IMR-90 (cell line): Measurements from ENCODE around the gene TSGA10IP. TPM values are rescaled to one million over a fixed set of nuclear protein-coding genes. Genes with fewer than 3 reads are reported as not detected.

Experiments
- ATAC-seq: fragments of 200-7000 bp; cut with Tn5 transposase; 2 replicates; pipeline ENCODE4 v1.9.1; 2020; ENCODE audit warnings: low read depth, mild to moderate bottlenecking, moderate library complexity
- BruUV-seq: library from RNA; stranded (reverse); fragments of 400-500 nt; replicated peaks from 2 replicates; lab custom pipeline; 2021; lab: Mats Ljungman, UMichigan
- CTCF ChIA-PET: fragments of 300-600 bp; formaldehyde crosslinking; extraction: SDS; loops from one replicate; lab custom pipeline; 2021; ENCODE audit warnings: antibody characterized with exemption; lab: Yijun Ruan, JAX
- POLR2A ChIA-PET: fragments of 300-600 bp; sonication (Branson Sonifier 250); formaldehyde crosslinking; loops from one replicate; lab custom pipeline; 2022; ENCODE audit warnings: antibody characterized with exemption; ENCODE audit not compliant: unreplicated experiment; lab: Charles Lee
- DNase-seq: peaks from one replicate; pipeline ENCODE4 v3.0.0; 2013
- H2AFZ ChIP-seq: replicated peaks from 2 replicates; pipeline ENCODE3; 2013; ENCODE audit warnings: low read length, mild to moderate bottlenecking; ENCODE audit not compliant: poor library complexity
- H2AK5ac ChIP-seq: 2 replicates; pipeline ENCODE4 v1.6.1; 2013; ENCODE audit warnings: low read depth, low read length, inconsistent platforms
- H2AK9ac ChIP-seq: replicated peaks from 2 replicates; pipeline ENCODE3; 2013; ENCODE audit warnings: mild to moderate bottlenecking, low read depth, low read length, moderate library complexity; ENCODE audit not compliant: poor library complexity
- H2BK120ac ChIP-seq: 2 replicates; pipeline ENCODE4 v1.6.1; 2013; ENCODE audit warnings: low read depth, low read length, inconsistent platforms
- H2BK15ac ChIP-seq: 3 replicates; pipeline ENCODE4 v1.6.1; 2013; ENCODE audit warnings: low read depth, low read length, inconsistent platforms
- H2BK20ac ChIP-seq: 2 replicates; pipeline ENCODE4 v1.6.1; 2013; ENCODE audit warnings: low read depth, mild to moderate bottlenecking, inconsistent platforms, low read length, moderate library complexity
- H2BK5ac ChIP-seq: 2 replicates; pipeline ENCODE4 v1.6.1; 2013; ENCODE audit warnings: mild to moderate bottlenecking, low read depth, low read length, inconsistent platforms; ENCODE audit not compliant: poor library complexity, severe bottlenecking
- H3K14ac ChIP-seq: replicated peaks from 2 replicates; pipeline ENCODE4 v1.6.1; 2013; ENCODE audit warnings: low read depth, low read length, inconsistent platforms
- H3K18ac ChIP-seq: 2 replicates; pipeline ENCODE4 v1.6.1; 2013; ENCODE audit warnings: low read depth, low read length, control low read depth
- H3K23ac ChIP-seq: 2 replicates; pipeline ENCODE4 v1.6.1; 2013; ENCODE audit warnings: low read depth, low read length, inconsistent platforms
- H3K27ac ChIP-seq: 2 replicates; pipeline ENCODE4 v1.5.1; 2013; ENCODE audit warnings: mild to moderate bottlenecking, control low read depth, low read length; ENCODE audit not compliant: insufficient read depth
- H3K27me3 ChIP-seq: 2 replicates; pipeline ENCODE4 v1.6.1; 2013; ENCODE audit warnings: low read length; ENCODE audit not compliant: control insufficient read depth, insufficient read depth
- H3K36me3 ChIP-seq: 2 replicates; pipeline ENCODE4 v1.6.1; 2013; ENCODE audit warnings: low read length, mixed read lengths; ENCODE audit not compliant: control insufficient read depth, insufficient read depth
- H3K4ac ChIP-seq: 2 replicates; pipeline ENCODE4 v1.6.1; 2013; ENCODE audit warnings: low read depth, low read length, inconsistent platforms
- H3K4me1 ChIP-seq: 2 replicates; pipeline ENCODE4 v1.6.1; 2013; ENCODE audit warnings: low read length, mixed read lengths; ENCODE audit not compliant: control insufficient read depth, insufficient read depth
- H3K4me2 ChIP-seq: 2 replicates; pipeline ENCODE4 v1.6.1; 2013; ENCODE audit warnings: low read depth, mild to moderate bottlenecking, control low read depth, low read length, moderate library complexity
- H3K4me3 ChIP-seq: 2 replicates; pipeline ENCODE4 v1.5.1; 2013; ENCODE audit warnings: low read depth, mild to moderate bottlenecking, control low read depth, low read length, moderate library complexity; ENCODE audit not compliant: insufficient read depth
- H3K56ac ChIP-seq: 2 replicates; pipeline ENCODE4 v1.6.1; 2013; ENCODE audit warnings: low read length, inconsistent platforms; ENCODE audit not compliant: insufficient read depth; ENCODE audit errors: extremely low read depth
- H3K79me1 ChIP-seq, 2 experiments: 2 replicates each; pipeline ENCODE4 v1.6.1; 2013; ENCODE audit warnings: low read length in 2 of 2, inconsistent platforms in 1 of 2, low read depth in 1 of 2
- H3K9ac ChIP-seq: 2 replicates; pipeline ENCODE4 v1.6.1; 2013; ENCODE audit warnings: low read depth, low read length, control low read depth
- H3K9me1 ChIP-seq: 2 replicates; pipeline ENCODE4 v1.6.1; 2013; ENCODE audit warnings: low read length, inconsistent platforms; ENCODE audit not compliant: insufficient read depth
- H3K9me3 ChIP-seq: 2 replicates; pipeline ENCODE4 v1.6.1; 2013; ENCODE audit warnings: low read length; ENCODE audit not compliant: control insufficient read depth, insufficient read depth
- H4K20me1 ChIP-seq: 2 replicates; pipeline ENCODE4 v1.6.1; 2013; ENCODE audit warnings: low read length, inconsistent platforms; ENCODE audit not compliant: insufficient read depth
- H4K5ac ChIP-seq: 2 replicates; pipeline ENCODE4 v1.6.1; 2013; ENCODE audit warnings: mild to moderate bottlenecking, low read depth, low read length, control low read depth
- H4K8ac ChIP-seq, 2 experiments: 2 replicates each; pipeline ENCODE4 v1.6.1; 2013; ENCODE audit warnings: low read depth in 2 of 2, low read length in 2 of 2, control low read depth in 1 of 2, inconsistent platforms in 1 of 2
- H4K91ac ChIP-seq: 2 replicates; pipeline ENCODE4 v1.6.1; 2013; ENCODE audit warnings: low read depth, low read length, inconsistent platforms; ENCODE audit not compliant: insufficient read depth
- BHLHE40 ChIP-seq: fragments of 150-350 bp; IDR thresholded peaks from 2 replicates; pipeline ENCODE4 v1.6.1; 2016; ENCODE audit warnings: mild to moderate bottlenecking, low read depth, low read length
- CHD1 ChIP-seq: IDR thresholded peaks from 2 replicates; pipeline ENCODE4 v1.6.1; 2012; ENCODE audit warnings: low read depth, low read length, improper control_type of control experiment
- CTCF ChIP-seq: conservative IDR thresholded peaks from 2 replicates; pipeline ENCODE4 v1.5.1; 2012; ENCODE audit warnings: mild to moderate bottlenecking, low read depth, low read length, improper control_type of control experiment
- ELK1 ChIP-seq: fragments of 150-350 bp; IDR thresholded peaks from 2 replicates; pipeline ENCODE4 v1.6.1; 2016; ENCODE audit warnings: low read depth, mild to moderate bottlenecking, low read length, moderate library complexity, borderline replicate concordance
- FOS ChIP-seq: fragments of 150-350 bp; IDR thresholded peaks from 2 replicates; pipeline ENCODE4 v1.6.1; 2016; ENCODE audit warnings: low read depth, low read length
- MAFK ChIP-seq: IDR thresholded peaks from 2 replicates; pipeline ENCODE4 v1.6.1; 2012; ENCODE audit warnings: low read depth, low read length, improper control_type of control experiment
- MAZ ChIP-seq: IDR thresholded peaks from 2 replicates; pipeline ENCODE4 v1.6.1; 2012; ENCODE audit warnings: low read depth, mild to moderate bottlenecking, low read length, improper control_type of control experiment, moderate library complexity, borderline replicate concordance
- MXI1 ChIP-seq: IDR thresholded peaks from 2 replicates; pipeline ENCODE4 v1.6.1; 2012; ENCODE audit warnings: low read depth, mild to moderate bottlenecking, low read length, moderate library complexity, borderline replicate concordance
- NFE2L2 ChIP-seq: fragments of 150-350 bp; IDR thresholded peaks from 2 replicates; pipeline ENCODE4 v1.6.1; 2016; ENCODE audit warnings: low read depth, mild to moderate bottlenecking, low read length
- POLR2A ChIP-seq: IDR thresholded peaks from 2 replicates; pipeline ENCODE4 v1.6.1; 2012; ENCODE audit warnings: mild to moderate bottlenecking, low read depth, low read length
- RCOR1 ChIP-seq: IDR thresholded peaks from 2 replicates; pipeline ENCODE4 v1.6.1; 2012; ENCODE audit warnings: mild to moderate bottlenecking, low read length, improper control_type of control experiment; ENCODE audit not compliant: insufficient replicate concordance
- RFX5 ChIP-seq: IDR thresholded peaks from 2 replicates; pipeline ENCODE4 v1.8.0; 2012; ENCODE audit warnings: low read depth, mild to moderate bottlenecking, low read length, moderate library complexity
- SMC3 ChIP-seq: fragments of 150-350 bp; IDR thresholded peaks from 2 replicates; pipeline ENCODE4 v1.6.1; 2016; ENCODE audit warnings: low read depth, mild to moderate bottlenecking, antibody characterized with exemption, low read length, moderate library complexity
- WGBS, 2 experiments: methylation state at CpG; one replicate each; pipeline versions ENCODE4 v1.1.5 to v1.1.7; 2013; ENCODE audit warnings: missing lambda C conversion rate in 2 of 2; ENCODE audit not compliant: insufficient read length in 1 of 2; ENCODE audit errors: extremely low coverage in 2 of 2; 5-methylcytosine and 5-hydroxymethylcytosine counted together
- dilution Hi-C: fragments of 300-500 bp; cut with HindIII; formaldehyde crosslinking; loops from one replicate; pipeline ENCODE4 v1.14.3; 2018; ENCODE audit warnings: low sequenced_read_pairs; ENCODE audit not compliant: unreplicated experiment
- in situ Hi-C: fragments of 300-500 bp; cut with MboI; formaldehyde crosslinking; loops from 3 replicates; pipeline ENCODE4 v1.14.3; 2019; ENCODE audit warnings: low sequenced_read_pairs, inconsistent platforms, mixed read lengths
- intact Hi-C: fragments of 100-400 bp; cut with micrococcal nuclease; formaldehyde crosslinking; loops from 2 replicates; pipeline ENCODE4 v1.10.0; 2022
- polyA plus RNA-seq, 3 experiments: library from polyadenylated mRNA; depleted of rRNA; stranded (reverse); fragments of >200 nt; gene quantifications; 2 replicates each; pipeline ENCODE4 v1.2.3, GENCODE V29; 2012; ENCODE audit warnings: low replicate concordance in 1 of 3
- total RNA-seq: library from RNA; depleted of rRNA; stranded (reverse); fragments of >200 nt; gene quantifications from 2 replicates; pipeline ENCODE4 v1.2.3, GENCODE V29; 2012

TSGA10IP gene
- total and polyA plus RNA-seq, 2 of the 4 experiments (the other 2 are of a cell fraction): 0.21 TPM; not detected in 1

GRCh38 chr11:66001942-66002647, 56.8 kb downstream of the TSGA10IP start, which contains the start of the genes BANF1 and EIF1AD:
Gene BANF1, plus strand, starts transcription at chr11:66002503. Its CDS starts 748 bp downstream, at chr11:66003251.
Gene EIF1AD, minus strand, starts transcription at chr11:66002157. Its CDS starts 1,768 bp downstream, at chr11:66000389.
- intact Hi-C loops: loop anchor here (2.0 kb wide), 1 partner anchor 43 kb away; no protein-coding TSS in a partner anchor
- TF ChIP-seq MXI1 (peak; percentile 75; the same call in 1 of the 2 replicates), ELK1 (0 out of 2 replicates have a peak, but pooled peaks have one; percentile 27), MAFK (no peak), FOS (no peak; the same call in 1 of the 2 replicates), RFX5 (no peak), CTCF (no peak), RCOR1 (no peak), BHLHE40 (peak; percentile 23; the same call in 1 of the 2 replicates), CHD1 (peak; percentile 31; the same call in 1 of the 2 replicates), POLR2A (peak; percentile 79), SMC3 (no peak; the same call in 1 of the 2 replicates), MAZ (peak; percentile 98), NFE2L2 (no peak)

More at GRCh38 chr11:66001942-66002647, 56.8 kb downstream of the TSGA10IP start, which contains the start of the genes BANF1 and EIF1AD:
- Histone ChIP-seq H3K27ac (peak within 1 kb of the TSS; percentile 96), H2AK5ac (peak within 1 kb of the TSS; percentile 99), H3K56ac (peak within 1 kb of the TSS; percentile 95), H4K91ac (peak within 1 kb of the TSS; percentile 98), H3K79me1 (peaks cover 36 to 55% of the 10 kb centered on the region in 2 experiments), H3K23ac (peak within 1 kb of the TSS; percentile 97), H3K36me3 (peaks cover 36% of the 10 kb centered on the region), H2AFZ (peak within 1 kb of the TSS; percentile 100), H3K4me2 (peak within 1 kb of the TSS; percentile 95), H3K4ac (peak within 1 kb of the TSS; percentile 98), H2BK120ac (peak within 1 kb of the TSS; percentile 96), H4K5ac (peak within 1 kb of the TSS; percentile 97), H2AK9ac (peak within 1 kb of the TSS; percentile 99), H3K9ac (peak within 1 kb of the TSS; percentile 97), H2BK15ac (peak within 1 kb of the TSS; percentile 91; the same call in 1 of the 3 replicates), H3K18ac (peak within 1 kb of the TSS; percentile 87), H3K27me3 (no peaks in the 10 kb centered on the region), H4K20me1 (peaks cover 11% of the 10 kb centered on the region), H3K9me1 (0 out of 2 replicates have a peak, but pooled peaks cover 3% of the 10 kb centered on the region), H3K9me3 (no peaks in the 10 kb centered on the region), H4K8ac (peak within 1 kb of the TSS; percentile 77 to 100), H3K14ac (peak within 1 kb of the TSS; percentile 98), H3K4me3 (peak within 1 kb of the TSS; percentile 71), H3K4me1 (no peaks in the 10 kb centered on the region), H2BK20ac (peak within 1 kb of the TSS; percentile 76; the same call in 1 of the 2 replicates), H2BK5ac (peak within 1 kb of the TSS; percentile 98)
- BruUV-seq: no TSS peak
- CTCF ChIA-PET: interaction anchor here (1.3 kb wide), 1 partner anchor 43 kb away, joined by 5 read pairs; no protein-coding TSS in a partner anchor
- peak; percentile 90 for ATAC-seq
- in situ Hi-C loops: no loop called here
- POLR2A ChIA-PET: interaction anchor here (0.7 to 0.9 kb wide), 2 partner anchors 9 to 65 kb away, joined by 3 to 6 read pairs; partner anchors contain the start of gene CST6
- 0% methylated on average over 13 of the region's 55 CpGs; no CpG with 5 or more reads in 1 of the 2 experiments for WGBS, 2 experiments
- DNase-seq: peak; percentile 98
- dilution Hi-C loops: no loop called here
